GM12872 (cell line): Measurements from ENCODE around the gene ZNF844.

ENCODE experiments used
- CTCF ChIP-seq: IDR thresholded peaks from 3 replicates; pipeline ENCODE4 v1.5.1; 2011; ENCODE audit warnings: low read depth, mild to moderate bottlenecking, low read length, moderate library complexity; ENCODE audit not compliant: insufficient read depth

ZNF844 gene

DNA sequence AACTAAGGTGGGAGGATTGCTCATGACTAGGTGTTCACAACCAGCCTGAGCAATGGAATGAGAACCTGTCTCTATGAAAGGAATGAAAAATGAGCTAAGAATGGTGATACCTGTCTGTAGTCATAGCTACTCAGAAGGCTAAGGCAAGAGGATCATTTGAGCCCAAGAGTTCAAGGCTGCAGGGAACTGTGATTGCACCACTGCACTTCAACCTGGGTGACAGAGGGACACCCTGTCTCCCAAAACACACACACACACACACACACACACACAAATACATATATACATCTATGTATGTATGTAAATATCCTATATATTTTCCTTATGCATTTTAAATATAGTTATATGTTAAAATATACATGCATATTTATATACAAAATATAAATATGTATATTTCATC lies 21.6 kb upstream of the ZNF844 start:
- no peak for TF ChIP-seq CTCF

DNA sequence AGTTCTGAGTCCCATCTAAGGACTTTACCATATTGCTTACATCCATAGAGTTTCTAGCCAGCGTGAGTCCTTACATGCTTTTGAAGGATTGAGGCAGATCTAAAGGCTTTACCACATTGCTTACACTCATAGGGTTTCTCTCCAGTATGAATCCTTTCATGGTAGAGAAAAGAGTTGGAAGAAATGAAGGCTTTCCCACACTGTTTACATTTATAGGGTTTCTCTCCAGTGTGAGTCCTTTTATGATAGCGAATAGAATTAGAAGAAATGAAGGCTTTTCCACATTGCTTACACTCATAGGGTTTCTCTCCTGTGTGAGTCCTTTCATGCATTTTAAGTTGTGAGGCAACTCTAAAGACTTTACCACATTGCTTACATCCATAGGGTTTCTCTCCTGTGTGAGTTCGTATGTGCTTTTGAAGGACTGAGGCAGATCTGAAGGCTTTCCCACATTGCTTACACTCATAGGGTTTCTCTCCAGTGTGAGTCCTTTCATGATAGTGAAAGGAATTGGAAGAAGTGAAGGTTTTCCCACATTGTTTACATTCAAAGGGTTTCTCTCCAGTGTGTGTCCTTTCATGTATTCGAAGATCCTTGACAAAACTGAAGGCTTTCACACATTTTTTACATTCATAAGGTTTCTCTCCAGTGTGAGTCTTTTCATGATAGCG lies 20.6 kb upstream of the ZNF844 start:
- TF ChIP-seq CTCF: no peak

GRCh38 chr19:12047868-12048267 lies 16.7 kb upstream of the ZNF844 start:
- TF ChIP-seq CTCF: no peak

GRCh38 chr19:12052091-12052496 lies 12.4 kb upstream of the ZNF844 start:
- no peak for TF ChIP-seq CTCF

DNA sequence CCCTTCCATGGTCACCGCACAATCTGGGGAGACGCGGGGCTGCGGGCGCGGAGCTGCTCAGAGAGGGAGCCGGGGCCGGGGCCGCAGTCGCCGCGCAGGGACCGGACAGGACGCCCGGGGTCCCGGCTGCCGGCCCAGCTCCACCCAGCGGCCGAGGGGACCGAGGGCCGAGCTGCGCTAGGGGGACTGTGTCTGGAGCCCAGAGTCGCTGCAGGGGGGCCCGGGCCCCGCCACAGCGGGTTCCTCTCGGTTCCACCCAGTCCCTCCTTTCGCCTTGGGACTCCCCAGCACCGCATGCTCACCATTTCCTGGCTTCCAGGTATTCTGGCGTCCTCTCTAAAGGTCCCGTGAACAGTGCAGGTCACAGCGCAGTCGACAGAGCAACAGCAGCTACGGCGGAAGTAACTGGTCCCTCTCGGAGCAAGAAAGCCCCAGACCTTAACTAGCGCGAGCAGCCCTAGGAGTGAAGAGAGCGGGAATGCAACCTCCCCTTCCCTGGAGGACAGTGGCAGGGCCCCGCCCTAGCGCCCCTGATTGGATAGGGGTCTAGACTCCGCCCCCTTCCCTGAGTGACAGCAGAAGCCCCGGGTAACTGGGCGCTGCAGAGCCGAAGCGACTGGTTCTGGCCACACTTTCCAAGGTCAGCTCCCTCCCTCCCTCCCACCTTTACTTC lies 11.9 kb upstream of the ZNF844 start, which contains the start of gene ZNF878:
Gene ZNF878 (minus strand): TSS at position 465 of the 673 bp plus-strand sequence. CDS start 160 bp downstream, at position 305.
- peak; percentile 32; the same call in 1 of the 3 replicates for TF ChIP-seq CTCF

- no peak for TF ChIP-seq CTCF
These were observed 8.7 kb upstream of the ZNF844 start for GRCh38 chr19:12055784-12056183.

- TF ChIP-seq CTCF: no peak
These were observed 11.1 kb downstream of the ZNF844 start for GRCh38 chr19:12075538-12076139.
